HEK293T (cell line): ENCODE data around the gene LRBA.

ENCODE experiments used
- ARNT ChIP-seq: fragments of 450-650 bp; IDR thresholded peaks from 2 replicates; pipeline ENCODE4 v1.6.1; 2017; ENCODE audit warnings: mild to moderate bottlenecking
- BHLHE40 ChIP-seq: fragments of 450-650 bp; IDR thresholded peaks from 2 replicates; pipeline ENCODE4 v1.6.1; 2016; ENCODE audit warnings: mild to moderate bottlenecking, moderate library complexity, borderline replicate concordance
- CTBP1 ChIP-seq: fragments of 450-650 bp; IDR thresholded peaks from 2 replicates; pipeline ENCODE4 v1.6.1; 2016; ENCODE audit warnings: borderline replicate concordance
- ELF4 ChIP-seq: fragments of 450-650 bp; IDR thresholded peaks from 2 replicates; pipeline ENCODE4 v1.6.1; 2017; ENCODE audit warnings: antibody characterized with exemption
- FOXA1 ChIP-seq: fragments of 450-650 bp; IDR thresholded peaks from 2 replicates; pipeline ENCODE4 v1.6.1; 2016; ENCODE audit warnings: mild to moderate bottlenecking
- FOXK2 ChIP-seq: fragments of 450-650 bp; IDR thresholded peaks from 2 replicates; pipeline ENCODE4 v1.6.1; 2016; ENCODE audit warnings: mild to moderate bottlenecking
- FOXM1 ChIP-seq: fragments of 450-650 bp; IDR thresholded peaks from 2 replicates; pipeline ENCODE4 v1.6.1; 2017; ENCODE audit warnings: mild to moderate bottlenecking, borderline replicate concordance
- L3MBTL2 ChIP-seq: fragments of 450-650 bp; conservative IDR thresholded peaks from 2 replicates; pipeline ENCODE4 v1.6.1; 2016; ENCODE audit warnings: mild to moderate bottlenecking
- NFRKB ChIP-seq: fragments of 450-650 bp; IDR thresholded peaks from 2 replicates; pipeline ENCODE4 v1.6.1; 2016; ENCODE audit warnings: mild to moderate bottlenecking, moderate library complexity
- SP1 ChIP-seq: fragments of 450-650 bp; IDR thresholded peaks from 2 replicates; pipeline ENCODE4 v1.6.1; 2017
- SUZ12 ChIP-seq: fragments of 450-650 bp; IDR thresholded peaks from 2 replicates; pipeline ENCODE4 v1.6.1; 2016; ENCODE audit warnings: mild to moderate bottlenecking
- ZNF384 ChIP-seq: fragments of 450-650 bp; IDR thresholded peaks from 2 replicates; pipeline ENCODE4 v1.6.1; 2016
- TF ChIP-seq, protein P1 (sequence below): fragments of 450-650 bp; IDR thresholded peaks from 2 replicates; pipeline ENCODE4 v1.6.1; 2016

- TF ChIP-seq ELF4, result no peak
- no peak for TF ChIP-seq NFRKB
- TF ChIP-seq FOXM1, result no peak
- TF ChIP-seq ARNT, result no peak
- TF ChIP-seq L3MBTL2, result no peak
- TF ChIP-seq ZNF384, result no peak
- TF ChIP-seq FOXA1, result no peak
- TF ChIP-seq BHLHE40, result no peak
- no peak for TF ChIP-seq SUZ12
- no peak for TF ChIP-seq SP1
- no peak for TF ChIP-seq CTBP1
- TF ChIP-seq, protein P1, sequence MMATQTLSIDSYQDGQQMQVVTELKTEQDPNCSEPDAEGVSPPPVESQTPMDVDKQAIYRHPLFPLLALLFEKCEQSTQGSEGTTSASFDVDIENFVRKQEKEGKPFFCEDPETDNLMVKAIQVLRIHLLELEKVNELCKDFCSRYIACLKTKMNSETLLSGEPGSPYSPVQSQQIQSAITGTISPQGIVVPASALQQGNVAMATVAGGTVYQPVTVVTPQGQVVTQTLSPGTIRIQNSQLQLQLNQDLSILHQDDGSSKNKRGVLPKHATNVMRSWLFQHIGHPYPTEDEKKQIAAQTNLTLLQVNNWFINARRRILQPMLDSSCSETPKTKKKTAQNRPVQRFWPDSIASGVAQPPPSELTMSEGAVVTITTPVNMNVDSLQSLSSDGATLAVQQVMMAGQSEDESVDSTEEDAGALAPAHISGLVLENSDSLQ, result no peak
- no peak for TF ChIP-seq FOXK2
These were observed 686.6 kb downstream of the LRBA start for GRCh38 chr4:150328496-150328895.
